ENCODE data around the gene OR6B3. TPM values are rescaled to one million over a fixed set of nuclear protein-coding genes. Genes with fewer than 3 reads are reported as not detected.

Gene OR6B3
- total RNA-seq (2022), result not detected in 2 replicates
- not detected for Bru-seq, nascent RNA
- not detected for BruChase-seq, experiment 1, labeled RNA remaining after a 6-hour chase
- BruChase-seq, experiment 2, labeled RNA remaining after a 2-hour chase, result not detected
- long read RNA-seq, result 0 reads

- no peak for DNase-seq (ENCODE audit: unreplicated experiment)
Measured at GRCh38 chr2:240053173-240054155, at the start of gene OR6B3. Gene OR6B3, minus strand, starts transcription at chr2:240053521.

GRCh38 chr2:240098349-240098748 is 45.0 kb upstream of the OR6B3 start:
- Mint-ChIP-seq H3K4me1 (ENCODE audit: insufficient read depth, unreplicated experiment) (no peaks in the 10 kb centered on the region), H3K9me3 (ENCODE audit: unreplicated experiment) (peaks cover 11% of the 10 kb centered on the region), H3K27ac (ENCODE audit: low read depth, unreplicated experiment) (no peak overlapping the region), H3K36me3 (ENCODE audit: insufficient read depth, unreplicated experiment) (no peaks in the 10 kb centered on the region), H3K4me3 (ENCODE audit: unreplicated experiment) (no peak overlapping the region), H3K27me3 (ENCODE audit: insufficient read depth, unreplicated experiment) (peaks cover 100% of the 10 kb centered on the region)
- DNase-seq (ENCODE audit: unreplicated experiment), result no peak
- intact Hi-C loops (cut with micrococcal nuclease), result no loop called here
- POLR2A ChIA-PET, result no interaction called here
- no peak for TF ChIP-seq CTCF (IDR thresholded peaks at IDR 0.05; ENCODE audit: unreplicated experiment)
- BruUV-seq (replicated peaks), result no TSS peak
- CTCF ChIA-PET, result interaction anchor here (0.6 kb wide), 1 partner anchor 77 kb away, joined by 5 read pairs; no protein-coding TSS in a partner anchor

More at GRCh38 chr2:240053173-240054155, at the start of gene OR6B3:
- H3K27me3 Mint-ChIP-seq (ENCODE audit: insufficient read depth, unreplicated experiment), result peaks cover 89% of the 10 kb centered on the region
- BruUV-seq (replicated peaks), result no TSS peak
- no peak within 1 kb of the TSS for H3K4me3 Mint-ChIP-seq (ENCODE audit: unreplicated experiment)
- no peaks in the 10 kb centered on the region for H3K9me3 Mint-ChIP-seq (ENCODE audit: unreplicated experiment)
- CTCF ChIA-PET, result interaction anchor here (0.7 to 2.2 kb wide), 4 partner anchors 88 to 791 kb away, joined by 3 to 6 read pairs (median 4); no protein-coding TSS in a partner anchor
- no peaks in the 10 kb centered on the region for H3K36me3 Mint-ChIP-seq (ENCODE audit: insufficient read depth, unreplicated experiment)
- TF ChIP-seq CTCF (IDR thresholded peaks at IDR 0.05; ENCODE audit: unreplicated experiment), result no peak
- no peaks in the 10 kb centered on the region for H3K4me1 Mint-ChIP-seq (ENCODE audit: insufficient read depth, unreplicated experiment)
- intact Hi-C loops (cut with micrococcal nuclease), result no loop called here
- POLR2A ChIA-PET, result no interaction called here
- H3K27ac Mint-ChIP-seq (ENCODE audit: low read depth, unreplicated experiment), result no peak within 1 kb of the TSS

- Mint-ChIP-seq H3K27ac (ENCODE audit: low read depth, unreplicated experiment) (no peak overlapping the region), H3K4me3 (ENCODE audit: unreplicated experiment) (no peak overlapping the region), H3K36me3 (ENCODE audit: insufficient read depth, unreplicated experiment) (no peaks in the 10 kb centered on the region), H3K9me3 (ENCODE audit: unreplicated experiment) (peaks cover 17% of the 10 kb centered on the region), H3K27me3 (ENCODE audit: insufficient read depth, unreplicated experiment) (peaks cover 90% of the 10 kb centered on the region), H3K4me1 (ENCODE audit: insufficient read depth, unreplicated experiment) (no peaks in the 10 kb centered on the region)
- BruUV-seq (replicated peaks), result no TSS peak
- DNase-seq (ENCODE audit: unreplicated experiment), result no peak
- intact Hi-C loops (cut with micrococcal nuclease), result no loop called here
- TF ChIP-seq CTCF (IDR thresholded peaks at IDR 0.05; ENCODE audit: unreplicated experiment), result no peak
- CTCF ChIA-PET, result no interaction called here
- POLR2A ChIA-PET, result no interaction called here
Measured at GRCh38 chr2:240095556-240096523, 42.5 kb upstream of the OR6B3 start.

All from MCF 10A (cell line).